Stimulated activated CD8-positive, alpha-beta memory T cell treated with anti-CD3 and anti-CD28 coated beads, Interleukin-4, amount 100 ng/mL, for 24 hours (primary cell): ENCODE results near the gene AKT2.

Experiments used
- DNase-seq: peaks from one replicate; pipeline ENCODE4 v3.0.0-alpha.2; 2020; ENCODE audit warnings: low read depth

The AKT2 gene

GRCh38 chr19:40273469-40274360, 11.4 kb downstream of the AKT2 start:
- DNase-seq, result no peak

- no peak for DNase-seq
Measured at GRCh38 chr19:40272261-40272660, 12.9 kb downstream of the AKT2 start.

- DNase-seq, result no peak
Measured at GRCh38 chr19:40271706-40272105, 13.4 kb downstream of the AKT2 start.

- DNase-seq, result no peak
Measured at GRCh38 chr19:40270362-40271089, 14.6 kb downstream of the AKT2 start.

- DNase-seq, result no peak
Measured at GRCh38 chr19:40269216-40269940, 15.8 kb downstream of the AKT2 start.

GRCh38 chr19:40267601-40267997, 17.5 kb downstream of the AKT2 start:
- DNase-seq, result no peak

- no peak for DNase-seq
Measured at GRCh38 chr19:40266912-40267600, 18.1 kb downstream of the AKT2 start.

- no peak for DNase-seq
Measured at GRCh38 chr19:40266119-40266518, 19.0 kb downstream of the AKT2 start.

GRCh38 chr19:40265763-40266099, 19.4 kb downstream of the AKT2 start:
- DNase-seq, result no peak

GRCh38 chr19:40265055-40265762, 19.9 kb downstream of the AKT2 start:
- DNase-seq, result no peak

- DNase-seq, result no peak
Measured at GRCh38 chr19:40264314-40265054, 20.7 kb downstream of the AKT2 start.

GRCh38 chr19:40263440-40264313, 21.5 kb downstream of the AKT2 start:
- no peak for DNase-seq

- DNase-seq, result no peak
Measured at GRCh38 chr19:40262422-40262821, 22.7 kb downstream of the AKT2 start.

- DNase-seq, result no peak
Measured at GRCh38 chr19:40261631-40262030, 23.5 kb downstream of the AKT2 start.

GRCh38 chr19:40257096-40257517, 28.0 kb downstream of the AKT2 start:
- DNase-seq, result no peak

GRCh38 chr19:40256512-40256911, 28.6 kb downstream of the AKT2 start:
- DNase-seq, result no peak

GRCh38 chr19:40255619-40256166, 29.5 kb downstream of the AKT2 start:
- no peak for DNase-seq

- DNase-seq, result no peak
Measured at GRCh38 chr19:40254714-40255418, 30.3 kb downstream of the AKT2 start.

GRCh38 chr19:40253611-40254092, 31.5 kb downstream of the AKT2 start:
- DNase-seq, result no peak
